PC-3 (cell line): Measurements from ENCODE around the gene C2CD3. TPM values are rescaled to one million over a fixed set of nuclear protein-coding genes. Genes with fewer than 3 reads are reported as not detected.

ENCODE experiments used
- ATAC-seq: fragments of 200-7000 bp; cut with Tn5 transposase; 2 replicates; pipeline ENCODE4 v1.9.1; 2020; ENCODE audit warnings: mild to moderate bottlenecking, moderate library complexity
- BruUV-seq: library from RNA; stranded (reverse); fragments of 400-500 nt; replicated peaks from 2 replicates; lab custom pipeline; 2021; lab: Mats Ljungman, UMichigan
- CTCF ChIA-PET: fragments of 300-600 bp; sonication (Branson Sonifier 250); formaldehyde crosslinking; loops from one replicate; lab custom pipeline; 2022; ENCODE audit warnings: antibody characterized with exemption; lab: Charles Lee
- POLR2A ChIA-PET: fragments of 300-600 bp; sonication (Branson Sonifier 250); formaldehyde crosslinking; loops from one replicate; lab custom pipeline; 2022; ENCODE audit warnings: antibody characterized with exemption; ENCODE audit not compliant: unreplicated experiment; lab: Charles Lee
- DNase-seq: peaks from one replicate; pipeline ENCODE4 v3.0.0-alpha.2; 2015
- H2AFZ ChIP-seq: fragments of 300-600 bp; sonication (generic); 2 replicates; pipeline ENCODE4 v1.6.0; 2016; ENCODE audit warnings: antibody characterized with exemption, low read length
- H3F3A ChIP-seq: fragments of 300-600 bp; sonication (generic); one replicate; pipeline ENCODE4 v1.6.0; 2017; ENCODE audit warnings: antibody characterized with exemption, low read length, control low read depth, mild to moderate bottlenecking; ENCODE audit not compliant: unreplicated experiment
- H3K27ac ChIP-seq: fragments of 300-600 bp; sonication (generic); 2 replicates; pipeline ENCODE4 v1.5.1; 2016; ENCODE audit warnings: mild to moderate bottlenecking, low read length
- H3K27me3 ChIP-seq: fragments of 300-600 bp; sonication (generic); 2 replicates; pipeline ENCODE4 v1.6.1; 2016; ENCODE audit warnings: low read length, mixed read lengths
- H3K36me3 ChIP-seq: fragments of 300-600 bp; sonication (generic); 2 replicates; pipeline ENCODE4 v1.6.1; 2016; ENCODE audit warnings: low read depth, mixed run types, low read length, mixed read lengths
- H3K4me1 ChIP-seq: fragments of 300-600 bp; sonication (generic); 2 replicates; pipeline ENCODE4 v1.5.1; 2016; ENCODE audit warnings: low read length; ENCODE audit not compliant: insufficient read depth
- H3K4me2 ChIP-seq: fragments of 300-600 bp; sonication (generic); 2 replicates; pipeline ENCODE4 v1.6.0; 2016; ENCODE audit warnings: low read length
- H3K4me3 ChIP-seq: fragments of 300-600 bp; sonication (generic); 2 replicates; pipeline ENCODE4 v1.5.1; 2016; ENCODE audit warnings: mild to moderate bottlenecking, low read length, mixed read lengths
- H3K79me2 ChIP-seq: fragments of 300-600 bp; sonication (generic); 2 replicates; pipeline ENCODE4 v1.6.1; 2017; ENCODE audit warnings: low read length, mixed read lengths
- H3K9ac ChIP-seq: fragments of 300-600 bp; sonication (generic); 2 replicates; pipeline ENCODE4 v1.6.0; 2016; ENCODE audit warnings: mild to moderate bottlenecking, low read length
- H3K9me2 ChIP-seq: fragments of 300-600 bp; sonication (generic); replicated peaks from 2 replicates; pipeline ENCODE4 v1.6.1; 2016; ENCODE audit warnings: mixed run types, low read length, mixed read lengths
- H3K9me3 ChIP-seq: fragments of 300-600 bp; sonication (generic); 2 replicates; pipeline ENCODE4 v1.6.1; 2016; ENCODE audit warnings: low read length, mixed read lengths
- H4K20me1 ChIP-seq: fragments of 300-600 bp; sonication (generic); 2 replicates; pipeline ENCODE4 v1.6.1; 2016; ENCODE audit warnings: low read length, mixed read lengths
- CTCF ChIP-seq: fragments of 300-600 bp; sonication (generic); conservative IDR thresholded peaks from 2 replicates; pipeline ENCODE4 v1.5.1; 2017; ENCODE audit warnings: antibody characterized with exemption, low read depth, mild to moderate bottlenecking, low read length
- EZH2 ChIP-seq: fragments of 300-600 bp; sonication (generic); IDR thresholded peaks from one replicate; pipeline ENCODE4 v1.6.1; 2017; ENCODE audit warnings: antibody characterized with exemption, mild to moderate bottlenecking, low read length; ENCODE audit not compliant: unreplicated experiment
- EZH2phosphoT487 ChIP-seq: fragments of 300-600 bp; sonication (generic); IDR thresholded peaks from 2 replicates; pipeline ENCODE4 v1.6.1; 2018; ENCODE audit warnings: mild to moderate bottlenecking, antibody characterized with exemption, low read length, borderline replicate concordance
- intact Hi-C: fragments of 100-400 bp; cut with micrococcal nuclease; formaldehyde crosslinking; loops from 2 replicates; pipeline ENCODE4 v1.9.0; 2023
- total RNA-seq: library from RNA; depleted of rRNA; stranded (reverse); fragments of >200 nt; gene quantifications from 2 replicates; pipeline ENCODE4 v1.2.3, GENCODE V29; 2014

C2CD3 gene
- total RNA-seq, 1 experiment from 2014 or later = 27.3 TPM

- intact Hi-C loops = no loop called here
- no peak within 1 kb of the TSS for H3K4me2 ChIP-seq
- no peak within 1 kb of the TSS for H3K9ac ChIP-seq
- no peak within 1 kb of the TSS for H3K27ac ChIP-seq
- H3K4me1 ChIP-seq = no peaks in the 10 kb centered on the region
- H2AFZ ChIP-seq = no peak within 1 kb of the TSS
- H3K27me3 ChIP-seq = no peaks in the 10 kb centered on the region
- DNase-seq = no peak
- TF ChIP-seq CTCF (no peak), EZH2 (no peak), EZH2phosphoT487 (no peak)
- H3F3A ChIP-seq = no peaks in the 10 kb centered on the region
- no peaks in the 10 kb centered on the region for H3K79me2 ChIP-seq
- no TSS peak for BruUV-seq
- no peak within 1 kb of the TSS for H3K4me3 ChIP-seq
- POLR2A ChIA-PET = no interaction called here
- no peaks in the 10 kb centered on the region for H4K20me1 ChIP-seq
- H3K9me3 ChIP-seq = no peaks in the 10 kb centered on the region
- no peaks in the 10 kb centered on the region for H3K36me3 ChIP-seq
- no peak for ATAC-seq
- CTCF ChIA-PET = no interaction called here
- H3K9me2 ChIP-seq = no peaks in the 10 kb centered on the region
Observed at GRCh38 chr11:74008373-74009229, 162.2 kb downstream of the C2CD3 start, which contains the start of gene UCP3. Gene UCP3, minus strand, starts transcription at chr11:74009085. Its CDS starts 2,043 bp downstream, at chr11:74007042.

- Histone ChIP-seq H3F3A (no peaks in the 10 kb centered on the region), H3K27ac (no peak overlapping the region), H3K9me3 (no peaks in the 10 kb centered on the region), H3K79me2 (no peaks in the 10 kb centered on the region), H3K36me3 (no peaks in the 10 kb centered on the region), H3K4me1 (no peaks in the 10 kb centered on the region), H3K9me2 (no peaks in the 10 kb centered on the region), H2AFZ (no peak overlapping the region), H3K9ac (no peak overlapping the region), H3K27me3 (no peaks in the 10 kb centered on the region), H3K4me3 (no peak overlapping the region), H4K20me1 (no peaks in the 10 kb centered on the region), H3K4me2 (no peak overlapping the region)
- POLR2A ChIA-PET = no interaction called here
- no TSS peak for BruUV-seq
- ATAC-seq (no peak), DNase-seq (no peak)
- intact Hi-C loops = no loop called here
- CTCF ChIA-PET = no interaction called here
- TF ChIP-seq EZH2phosphoT487 (no peak), CTCF (no peak), EZH2 (no peak)
Observed at GRCh38 chr11:74007691-74008372, 163.0 kb downstream of the C2CD3 start.
